Nephron progenitor cell (in vitro differentiated cells): ENCODE results near the gene TASOR.
"Not testable (repeated sequence)": the region's sequence is repeated elsewhere in the genome, so short reads cannot be mapped to it uniquely, and the experiment has no call there.

Experiments used
- DNase-seq: peaks from one replicate; pipeline ENCODE4 v3.0.0; 2021
- H3K27ac Mint-ChIP-seq: 2 replicates; pipeline ENCODE4 v1.8.0; 2021; ENCODE audit warnings: mild to moderate bottlenecking, moderate library complexity, mixed read lengths
- H3K27me3 Mint-ChIP-seq: 2 replicates; pipeline ENCODE4 v1.8.0; 2021; ENCODE audit warnings: mild to moderate bottlenecking, low read depth, mixed read lengths; ENCODE audit not compliant: poor library complexity
- H3K36me3 Mint-ChIP-seq: 2 replicates; pipeline ENCODE4 v1.8.0; 2021; ENCODE audit warnings: low read depth, mixed read lengths
- H3K4me1 Mint-ChIP-seq: 2 replicates; pipeline ENCODE4 v1.8.0; 2021; ENCODE audit warnings: mixed read lengths
- H3K4me3 Mint-ChIP-seq: 2 replicates; pipeline ENCODE4 v1.8.0; 2021; ENCODE audit warnings: mild to moderate bottlenecking, moderate library complexity, mixed read lengths
- H3K9me3 Mint-ChIP-seq: 2 replicates; pipeline ENCODE4 v1.8.0; 2021; ENCODE audit warnings: mild to moderate bottlenecking, moderate library complexity, mixed read lengths
- TF ChIP-seq, protein P1 (sequence below): fragments of 200-600 bp; sonication (generic); IDR thresholded peaks from 2 replicates; pipeline ENCODE4 v1.5.0; 2021; ENCODE audit warnings: antibody characterized with exemption

Gene TASOR

DNA sequence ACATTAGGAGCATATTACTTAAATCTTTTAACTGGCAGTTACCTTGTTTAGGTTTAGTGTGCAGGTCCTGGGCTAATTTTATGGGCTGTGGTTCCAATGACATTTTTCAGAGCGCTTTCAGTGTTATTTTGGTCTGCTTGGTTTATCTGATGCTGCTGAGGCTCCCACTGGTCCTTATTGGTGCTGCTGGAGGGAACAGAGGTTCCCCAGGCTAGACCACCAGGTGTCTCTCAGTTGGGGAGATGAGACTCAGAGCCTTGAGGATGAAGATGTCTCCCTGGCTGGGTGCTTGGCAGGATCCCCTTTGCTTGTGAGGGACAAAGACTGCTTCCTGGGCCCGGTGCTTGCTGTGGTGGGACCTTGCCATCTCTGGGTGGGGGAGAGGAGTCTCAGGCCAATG, 28.3 kb upstream of the TASOR start:
- Mint-ChIP-seq H3K27me3 (no peaks in the 10 kb centered on the region), H3K4me3 (no peak overlapping the region), H3K36me3 (no peaks in the 10 kb centered on the region), H3K4me1 (no peaks in the 10 kb centered on the region), H3K27ac (no peak overlapping the region), H3K9me3 (peaks cover 19% of the 10 kb centered on the region)
- TF ChIP-seq, protein P1, sequence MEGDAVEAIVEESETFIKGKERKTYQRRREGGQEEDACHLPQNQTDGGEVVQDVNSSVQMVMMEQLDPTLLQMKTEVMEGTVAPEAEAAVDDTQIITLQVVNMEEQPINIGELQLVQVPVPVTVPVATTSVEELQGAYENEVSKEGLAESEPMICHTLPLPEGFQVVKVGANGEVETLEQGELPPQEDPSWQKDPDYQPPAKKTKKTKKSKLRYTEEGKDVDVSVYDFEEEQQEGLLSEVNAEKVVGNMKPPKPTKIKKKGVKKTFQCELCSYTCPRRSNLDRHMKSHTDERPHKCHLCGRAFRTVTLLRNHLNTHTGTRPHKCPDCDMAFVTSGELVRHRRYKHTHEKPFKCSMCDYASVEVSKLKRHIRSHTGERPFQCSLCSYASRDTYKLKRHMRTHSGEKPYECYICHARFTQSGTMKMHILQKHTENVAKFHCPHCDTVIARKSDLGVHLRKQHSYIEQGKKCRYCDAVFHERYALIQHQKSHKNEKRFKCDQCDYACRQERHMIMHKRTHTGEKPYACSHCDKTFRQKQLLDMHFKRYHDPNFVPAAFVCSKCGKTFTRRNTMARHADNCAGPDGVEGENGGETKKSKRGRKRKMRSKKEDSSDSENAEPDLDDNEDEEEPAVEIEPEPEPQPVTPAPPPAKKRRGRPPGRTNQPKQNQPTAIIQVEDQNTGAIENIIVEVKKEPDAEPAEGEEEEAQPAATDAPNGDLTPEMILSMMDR, result no peak
- no peak for DNase-seq

DNA sequence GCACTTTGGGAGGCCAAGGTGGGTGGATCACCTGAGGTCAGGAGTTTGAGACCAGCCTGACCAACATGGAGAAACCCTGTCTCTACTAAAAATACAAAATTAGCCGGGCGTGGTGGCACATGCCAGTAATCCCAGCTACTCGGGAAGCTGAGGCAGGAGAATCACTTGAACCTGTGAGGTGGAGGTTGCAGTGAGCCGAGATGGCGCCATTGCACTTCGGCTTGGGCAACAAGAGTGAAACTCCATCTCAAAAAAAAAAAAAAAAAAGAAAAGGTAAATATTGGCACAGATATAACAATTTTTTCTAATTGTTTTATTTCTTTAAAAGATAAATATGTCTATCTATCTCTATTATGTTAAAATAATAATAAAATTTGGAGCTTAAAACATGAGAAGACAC, 24.3 kb upstream of the TASOR start:
- not testable (repeated sequence) for H3K36me3 Mint-ChIP-seq, H3K27ac Mint-ChIP-seq, DNase-seq, H3K4me3 Mint-ChIP-seq, H3K27me3 Mint-ChIP-seq, H3K4me1 Mint-ChIP-seq
- peaks cover 19% of the 10 kb centered on the region for H3K9me3 Mint-ChIP-seq

DNA sequence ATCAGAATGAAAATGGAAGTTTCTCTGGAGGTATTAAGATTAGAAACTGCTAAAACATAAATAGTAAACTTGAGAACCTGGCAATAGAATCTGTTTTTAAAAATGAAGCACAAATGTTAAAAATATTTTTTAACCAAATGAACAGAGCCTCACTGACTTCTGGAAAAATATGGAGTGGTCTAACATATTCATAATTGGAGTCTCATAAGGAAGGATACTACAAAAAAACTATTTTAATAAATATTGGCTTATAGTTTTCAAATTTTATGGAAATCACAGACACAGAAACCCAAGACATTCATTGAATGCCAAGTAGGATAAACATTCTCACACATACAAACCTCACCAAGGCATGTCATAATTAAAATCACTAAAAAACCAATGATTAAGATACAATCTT, 23.6 kb upstream of the TASOR start:
- no peak overlapping the region for H3K4me3 Mint-ChIP-seq
- no peaks in the 10 kb centered on the region for H3K27me3 Mint-ChIP-seq
- H3K9me3 Mint-ChIP-seq, result peaks cover 19% of the 10 kb centered on the region
- H3K27ac Mint-ChIP-seq, result no peak overlapping the region
- no peaks in the 10 kb centered on the region for H3K36me3 Mint-ChIP-seq
- H3K4me1 Mint-ChIP-seq, result no peaks in the 10 kb centered on the region
- TF ChIP-seq, protein P1, result no peak
- DNase-seq, result no peak

DNA sequence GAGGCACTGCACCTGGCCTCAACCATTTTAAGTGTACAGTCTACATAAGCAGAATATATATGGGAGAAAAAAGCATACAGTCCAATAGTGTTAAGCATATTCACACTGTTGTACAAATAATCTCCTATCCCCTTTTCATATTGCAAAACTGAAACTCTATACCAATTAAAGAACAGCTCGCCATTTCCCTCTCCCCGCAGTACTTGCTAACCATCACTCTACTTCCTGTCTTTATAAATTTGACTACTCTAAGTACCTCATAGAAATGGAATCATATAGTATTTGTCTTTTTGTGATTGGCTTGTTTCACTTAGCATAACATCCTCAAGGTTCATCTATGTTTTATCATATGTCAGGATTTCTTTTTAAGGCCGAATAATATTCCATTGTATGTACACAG, 21.6 kb upstream of the TASOR start:
- H3K27ac Mint-ChIP-seq, result no peak overlapping the region
- no peaks in the 10 kb centered on the region for H3K4me1 Mint-ChIP-seq
- H3K9me3 Mint-ChIP-seq, result peaks cover 19% of the 10 kb centered on the region
- no peaks in the 10 kb centered on the region for H3K36me3 Mint-ChIP-seq
- TF ChIP-seq, protein P1, result no peak
- DNase-seq, result no peak
- no peak overlapping the region for H3K4me3 Mint-ChIP-seq
- peaks cover 12% of the 10 kb centered on the region for H3K27me3 Mint-ChIP-seq

DNA sequence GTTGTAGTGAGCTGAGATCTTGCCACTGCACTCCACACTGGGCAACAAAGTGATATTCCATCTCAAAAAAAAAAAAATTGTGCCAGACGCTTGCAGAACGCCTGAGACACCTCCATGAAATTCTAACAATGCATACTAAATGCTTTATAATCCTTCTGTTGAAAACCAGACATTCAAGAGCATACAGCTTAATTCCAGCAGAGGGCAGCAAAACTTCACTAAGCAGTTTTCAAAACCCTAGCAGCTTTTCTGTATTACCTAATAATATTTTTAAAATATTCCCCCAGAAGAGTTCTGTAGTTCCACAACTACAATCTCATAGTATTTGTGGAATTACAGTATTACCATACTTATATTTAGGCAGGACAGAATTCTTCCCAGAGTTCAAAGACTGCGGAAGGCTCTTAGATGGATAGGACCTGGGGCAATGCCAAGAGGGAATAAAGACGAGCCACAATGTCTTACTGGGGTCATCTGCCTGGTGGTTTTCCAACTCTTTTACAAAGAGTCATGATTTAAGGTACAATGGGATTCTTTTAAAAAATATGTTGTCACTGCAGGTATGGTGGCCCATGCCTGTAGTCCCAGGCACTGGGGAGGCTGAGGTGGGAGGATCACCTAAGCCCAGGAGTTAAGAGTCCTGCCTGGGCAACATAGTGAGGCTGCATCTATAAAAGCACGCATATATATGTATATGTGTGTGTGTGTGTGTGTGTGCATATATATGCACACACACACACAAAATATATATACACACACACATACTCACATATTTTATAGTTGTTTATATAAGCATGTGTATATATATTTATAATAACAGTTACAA, 19.6 kb upstream of the TASOR start:
- TF ChIP-seq, protein P1, result peak; percentile 86
- Mint-ChIP-seq H3K36me3 (no peaks in the 10 kb centered on the region), H3K9me3 (peaks cover 19% of the 10 kb centered on the region), H3K4me3 (no peak overlapping the region), H3K27me3 (peaks cover 19% of the 10 kb centered on the region), H3K27ac (no peak overlapping the region), H3K4me1 (no peaks in the 10 kb centered on the region)
- DNase-seq, result peak; percentile 39

DNA sequence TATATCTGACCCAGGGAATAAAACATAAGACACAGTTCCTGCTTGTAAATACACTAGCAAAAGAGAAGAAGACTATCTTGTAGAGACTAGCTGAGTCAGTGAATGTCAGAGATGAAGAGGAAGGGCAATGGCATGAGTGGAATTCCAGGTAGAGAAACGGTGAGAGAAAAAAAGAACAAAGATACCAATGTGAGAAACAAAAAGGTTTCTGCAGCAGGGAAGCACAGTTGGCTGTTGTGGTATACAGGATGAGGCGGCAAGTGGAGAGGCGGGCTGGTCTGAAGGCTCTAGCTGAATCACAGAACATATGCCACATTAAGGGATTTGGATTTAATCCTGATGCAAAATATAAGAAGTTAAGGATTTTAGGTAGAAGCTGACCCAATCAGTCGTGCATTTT, 17.1 kb upstream of the TASOR start:
- H3K27ac Mint-ChIP-seq, result no peak overlapping the region
- H3K4me3 Mint-ChIP-seq, result no peak overlapping the region
- no peak for DNase-seq
- peaks cover 3% of the 10 kb centered on the region for H3K9me3 Mint-ChIP-seq
- TF ChIP-seq, protein P1, result no peak
- no peaks in the 10 kb centered on the region for H3K36me3 Mint-ChIP-seq
- H3K4me1 Mint-ChIP-seq, result no peaks in the 10 kb centered on the region
- peaks cover 19% of the 10 kb centered on the region for H3K27me3 Mint-ChIP-seq
